OCI-LY3 (cell line): ENCODE data around the gene JARID2.

Source experiments
- EZH2phosphoT487 ChIP-seq: fragments of 200-600 bp; shearing (Covaris generic); IDR thresholded peaks from 2 replicates; pipeline ENCODE4 v1.6.1; 2018; ENCODE audit warnings: antibody characterized with exemption, mixed run types, low read depth
- TF ChIP-seq, protein P1 (sequence below): fragments of 200-600, 300-600 bp; sonication (generic); IDR thresholded peaks from 2 replicates; pipeline ENCODE4 v1.5.1; 2014; ENCODE audit warnings: antibody characterized with exemption, low read length, low read depth

DNA sequence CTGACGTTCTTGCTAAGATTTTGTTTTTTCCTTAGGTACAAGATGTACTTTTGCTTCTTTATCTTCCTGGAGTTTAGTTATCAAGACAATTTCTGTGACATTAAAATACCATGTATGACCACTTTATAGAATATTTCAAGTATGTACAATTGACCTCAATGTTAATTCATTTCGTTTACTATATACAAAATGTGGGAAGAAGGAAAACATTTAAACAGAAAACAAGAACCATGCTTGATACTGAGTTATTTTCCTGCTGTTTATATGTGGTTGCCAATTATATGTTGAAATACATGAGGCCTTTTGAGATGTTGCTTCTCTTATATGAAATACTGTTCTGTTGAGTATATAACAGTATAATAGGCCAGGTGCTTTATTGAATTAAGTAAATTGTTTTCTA lies 184.3 kb downstream of the JARID2 start:
- TF ChIP-seq, protein P1, sequence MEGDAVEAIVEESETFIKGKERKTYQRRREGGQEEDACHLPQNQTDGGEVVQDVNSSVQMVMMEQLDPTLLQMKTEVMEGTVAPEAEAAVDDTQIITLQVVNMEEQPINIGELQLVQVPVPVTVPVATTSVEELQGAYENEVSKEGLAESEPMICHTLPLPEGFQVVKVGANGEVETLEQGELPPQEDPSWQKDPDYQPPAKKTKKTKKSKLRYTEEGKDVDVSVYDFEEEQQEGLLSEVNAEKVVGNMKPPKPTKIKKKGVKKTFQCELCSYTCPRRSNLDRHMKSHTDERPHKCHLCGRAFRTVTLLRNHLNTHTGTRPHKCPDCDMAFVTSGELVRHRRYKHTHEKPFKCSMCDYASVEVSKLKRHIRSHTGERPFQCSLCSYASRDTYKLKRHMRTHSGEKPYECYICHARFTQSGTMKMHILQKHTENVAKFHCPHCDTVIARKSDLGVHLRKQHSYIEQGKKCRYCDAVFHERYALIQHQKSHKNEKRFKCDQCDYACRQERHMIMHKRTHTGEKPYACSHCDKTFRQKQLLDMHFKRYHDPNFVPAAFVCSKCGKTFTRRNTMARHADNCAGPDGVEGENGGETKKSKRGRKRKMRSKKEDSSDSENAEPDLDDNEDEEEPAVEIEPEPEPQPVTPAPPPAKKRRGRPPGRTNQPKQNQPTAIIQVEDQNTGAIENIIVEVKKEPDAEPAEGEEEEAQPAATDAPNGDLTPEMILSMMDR, result no peak
- TF ChIP-seq EZH2phosphoT487, result no peak
